IMR-90 (cell line): ENCODE measurements around the gene IZUMO4. TPM values are rescaled to one million over a fixed set of nuclear protein-coding genes. Genes with fewer than 3 reads are reported as not detected.

Experiments
- ATAC-seq: fragments of 200-7000 bp; cut with Tn5 transposase; 2 replicates; pipeline ENCODE4 v1.9.1; 2020; ENCODE audit warnings: low read depth, mild to moderate bottlenecking, moderate library complexity
- BruUV-seq: library from RNA; stranded (reverse); fragments of 400-500 nt; replicated peaks from 2 replicates; lab custom pipeline; 2021; lab: Mats Ljungman, UMichigan
- CTCF ChIA-PET: fragments of 300-600 bp; formaldehyde crosslinking; extraction: SDS; loops from one replicate; lab custom pipeline; 2021; ENCODE audit warnings: antibody characterized with exemption; lab: Yijun Ruan, JAX
- POLR2A ChIA-PET: fragments of 300-600 bp; sonication (Branson Sonifier 250); formaldehyde crosslinking; loops from one replicate; lab custom pipeline; 2022; ENCODE audit warnings: antibody characterized with exemption; ENCODE audit not compliant: unreplicated experiment; lab: Charles Lee
- DNase-seq: peaks from one replicate; pipeline ENCODE4 v3.0.0; 2013
- H2AFZ ChIP-seq: replicated peaks from 2 replicates; pipeline ENCODE3; 2013; ENCODE audit warnings: low read length, mild to moderate bottlenecking; ENCODE audit not compliant: poor library complexity
- H2AK5ac ChIP-seq: 2 replicates; pipeline ENCODE4 v1.6.1; 2013; ENCODE audit warnings: low read depth, low read length, inconsistent platforms
- H2AK9ac ChIP-seq: replicated peaks from 2 replicates; pipeline ENCODE3; 2013; ENCODE audit warnings: mild to moderate bottlenecking, low read depth, low read length, moderate library complexity; ENCODE audit not compliant: poor library complexity
- H2BK120ac ChIP-seq: 2 replicates; pipeline ENCODE4 v1.6.1; 2013; ENCODE audit warnings: low read depth, low read length, inconsistent platforms
- H2BK15ac ChIP-seq: 3 replicates; pipeline ENCODE4 v1.6.1; 2013; ENCODE audit warnings: low read depth, low read length, inconsistent platforms
- H2BK20ac ChIP-seq: 2 replicates; pipeline ENCODE4 v1.6.1; 2013; ENCODE audit warnings: low read depth, mild to moderate bottlenecking, inconsistent platforms, low read length, moderate library complexity
- H2BK5ac ChIP-seq: 2 replicates; pipeline ENCODE4 v1.6.1; 2013; ENCODE audit warnings: mild to moderate bottlenecking, low read depth, low read length, inconsistent platforms; ENCODE audit not compliant: poor library complexity, severe bottlenecking
- H3K14ac ChIP-seq: replicated peaks from 2 replicates; pipeline ENCODE4 v1.6.1; 2013; ENCODE audit warnings: low read depth, low read length, inconsistent platforms
- H3K18ac ChIP-seq: 2 replicates; pipeline ENCODE4 v1.6.1; 2013; ENCODE audit warnings: low read depth, low read length, control low read depth
- H3K23ac ChIP-seq: 2 replicates; pipeline ENCODE4 v1.6.1; 2013; ENCODE audit warnings: low read depth, low read length, inconsistent platforms
- H3K27ac ChIP-seq: 2 replicates; pipeline ENCODE4 v1.5.1; 2013; ENCODE audit warnings: mild to moderate bottlenecking, control low read depth, low read length; ENCODE audit not compliant: insufficient read depth
- H3K27me3 ChIP-seq: 2 replicates; pipeline ENCODE4 v1.6.1; 2013; ENCODE audit warnings: low read length; ENCODE audit not compliant: control insufficient read depth, insufficient read depth
- H3K36me3 ChIP-seq: 2 replicates; pipeline ENCODE4 v1.6.1; 2013; ENCODE audit warnings: low read length, mixed read lengths; ENCODE audit not compliant: control insufficient read depth, insufficient read depth
- H3K4ac ChIP-seq: 2 replicates; pipeline ENCODE4 v1.6.1; 2013; ENCODE audit warnings: low read depth, low read length, inconsistent platforms
- H3K4me1 ChIP-seq: 2 replicates; pipeline ENCODE4 v1.6.1; 2013; ENCODE audit warnings: low read length, mixed read lengths; ENCODE audit not compliant: control insufficient read depth, insufficient read depth
- H3K4me2 ChIP-seq: 2 replicates; pipeline ENCODE4 v1.6.1; 2013; ENCODE audit warnings: low read depth, mild to moderate bottlenecking, control low read depth, low read length, moderate library complexity
- H3K4me3 ChIP-seq: 2 replicates; pipeline ENCODE4 v1.5.1; 2013; ENCODE audit warnings: low read depth, mild to moderate bottlenecking, control low read depth, low read length, moderate library complexity; ENCODE audit not compliant: insufficient read depth
- H3K56ac ChIP-seq: 2 replicates; pipeline ENCODE4 v1.6.1; 2013; ENCODE audit warnings: low read length, inconsistent platforms; ENCODE audit not compliant: insufficient read depth; ENCODE audit errors: extremely low read depth
- H3K79me1 ChIP-seq, 2 experiments: 2 replicates each; pipeline ENCODE4 v1.6.1; 2013; ENCODE audit warnings: low read length in 2 of 2, inconsistent platforms in 1 of 2, low read depth in 1 of 2
- H3K9ac ChIP-seq: 2 replicates; pipeline ENCODE4 v1.6.1; 2013; ENCODE audit warnings: low read depth, low read length, control low read depth
- H3K9me1 ChIP-seq: 2 replicates; pipeline ENCODE4 v1.6.1; 2013; ENCODE audit warnings: low read length, inconsistent platforms; ENCODE audit not compliant: insufficient read depth
- H3K9me3 ChIP-seq: 2 replicates; pipeline ENCODE4 v1.6.1; 2013; ENCODE audit warnings: low read length; ENCODE audit not compliant: control insufficient read depth, insufficient read depth
- H4K20me1 ChIP-seq: 2 replicates; pipeline ENCODE4 v1.6.1; 2013; ENCODE audit warnings: low read length, inconsistent platforms; ENCODE audit not compliant: insufficient read depth
- H4K5ac ChIP-seq: 2 replicates; pipeline ENCODE4 v1.6.1; 2013; ENCODE audit warnings: mild to moderate bottlenecking, low read depth, low read length, control low read depth
- H4K8ac ChIP-seq, 2 experiments: 2 replicates each; pipeline ENCODE4 v1.6.1; 2013; ENCODE audit warnings: low read depth in 2 of 2, low read length in 2 of 2, control low read depth in 1 of 2, inconsistent platforms in 1 of 2
- H4K91ac ChIP-seq: 2 replicates; pipeline ENCODE4 v1.6.1; 2013; ENCODE audit warnings: low read depth, low read length, inconsistent platforms; ENCODE audit not compliant: insufficient read depth
- FOS ChIP-seq: fragments of 150-350 bp; IDR thresholded peaks from 2 replicates; pipeline ENCODE4 v1.6.1; 2016; ENCODE audit warnings: low read depth, low read length
- NFE2L2 ChIP-seq: fragments of 150-350 bp; IDR thresholded peaks from 2 replicates; pipeline ENCODE4 v1.6.1; 2016; ENCODE audit warnings: low read depth, mild to moderate bottlenecking, low read length
- SMC3 ChIP-seq: fragments of 150-350 bp; IDR thresholded peaks from 2 replicates; pipeline ENCODE4 v1.6.1; 2016; ENCODE audit warnings: low read depth, mild to moderate bottlenecking, antibody characterized with exemption, low read length, moderate library complexity
- USF2 ChIP-seq: fragments of 150-350 bp; IDR thresholded peaks from 2 replicates; pipeline ENCODE4 v1.6.1; 2017; ENCODE audit warnings: mild to moderate bottlenecking, antibody characterized with exemption, low read length, low read depth
- WGBS, 2 experiments: methylation state at CpG; one replicate each; pipeline versions ENCODE4 v1.1.5 to v1.1.7; 2013; ENCODE audit warnings: missing lambda C conversion rate in 2 of 2; ENCODE audit not compliant: insufficient read length in 1 of 2; ENCODE audit errors: extremely low coverage in 2 of 2; 5-methylcytosine and 5-hydroxymethylcytosine counted together
- dilution Hi-C: fragments of 300-500 bp; cut with HindIII; formaldehyde crosslinking; loops from one replicate; pipeline ENCODE4 v1.14.3; 2018; ENCODE audit warnings: low sequenced_read_pairs; ENCODE audit not compliant: unreplicated experiment
- in situ Hi-C: fragments of 300-500 bp; cut with MboI; formaldehyde crosslinking; loops from 3 replicates; pipeline ENCODE4 v1.14.3; 2019; ENCODE audit warnings: low sequenced_read_pairs, inconsistent platforms, mixed read lengths
- intact Hi-C: fragments of 100-400 bp; cut with micrococcal nuclease; formaldehyde crosslinking; loops from 2 replicates; pipeline ENCODE4 v1.10.0; 2022
- polyA plus RNA-seq, 3 experiments: library from polyadenylated mRNA; depleted of rRNA; stranded (reverse); fragments of >200 nt; gene quantifications; 2 replicates each; pipeline ENCODE4 v1.2.3, GENCODE V29; 2012; ENCODE audit warnings: low replicate concordance in 1 of 3
- total RNA-seq: library from RNA; depleted of rRNA; stranded (reverse); fragments of >200 nt; gene quantifications from 2 replicates; pipeline ENCODE4 v1.2.3, GENCODE V29; 2012

The IZUMO4 gene
- total and polyA plus RNA-seq, 2 of the 4 experiments (the other 2 are of a cell fraction) = 0.72 to 2.8 TPM

- Histone ChIP-seq H4K91ac (no peak overlapping the region), H2BK15ac (no peak overlapping the region), H3K4me3 (no peak overlapping the region), H3K27me3 (no peaks in the 10 kb centered on the region), H3K14ac (no peak overlapping the region), H3K4me1 (no peaks in the 10 kb centered on the region), H2AFZ (no peak overlapping the region), H3K56ac (no peak overlapping the region), H2BK5ac (no peak overlapping the region), H3K4ac (no peak overlapping the region), H4K8ac (no peak overlapping the region), H3K36me3 (peaks cover 91% of the 10 kb centered on the region), H2AK5ac (no peak overlapping the region), H2AK9ac (no peak overlapping the region), H4K5ac (no peak overlapping the region), H3K79me1 (peaks cover 7 to 22% of the 10 kb centered on the region in 2 experiments; a peak in 3 of 4 replicates), H3K27ac (no peak overlapping the region), H3K9me1 (no peaks in the 10 kb centered on the region), H2BK20ac (no peak overlapping the region), H3K23ac (no peak overlapping the region), H3K18ac (no peak overlapping the region), H3K9ac (no peak overlapping the region), H3K4me2 (no peak overlapping the region), H4K20me1 (peaks cover 12% of the 10 kb centered on the region), H3K9me3 (no peaks in the 10 kb centered on the region), H2BK120ac (no peak overlapping the region)
- CTCF ChIA-PET = no interaction called here
- in situ Hi-C loops = no loop called here
- 85% methylated on average over 13 of the region's 21 CpGs; no CpG with 5 or more reads in 1 of the 2 experiments for WGBS, 2 experiments
- POLR2A ChIA-PET = no interaction called here
- no TSS peak for BruUV-seq
- ATAC-seq = no peak
- intact Hi-C loops = no loop called here
- dilution Hi-C loops = no loop called here
- no peak for DNase-seq
- no peak for TF ChIP-seq SMC3
- no peak for TF ChIP-seq FOS
- TF ChIP-seq USF2 = no peak
- TF ChIP-seq NFE2L2 = no peak
These were observed 18.1 kb downstream of the IZUMO4 start for GRCh38 chr19:2114821-2115220.
